Measurements from ENCODE around the gene ZNF174. TPM values are rescaled to one million over a fixed set of nuclear protein-coding genes. Genes with fewer than 3 reads are reported as not detected.

Gene ZNF174
- total RNA-seq, 1 experiment from 2014 or later: 10.8 TPM

DNA sequence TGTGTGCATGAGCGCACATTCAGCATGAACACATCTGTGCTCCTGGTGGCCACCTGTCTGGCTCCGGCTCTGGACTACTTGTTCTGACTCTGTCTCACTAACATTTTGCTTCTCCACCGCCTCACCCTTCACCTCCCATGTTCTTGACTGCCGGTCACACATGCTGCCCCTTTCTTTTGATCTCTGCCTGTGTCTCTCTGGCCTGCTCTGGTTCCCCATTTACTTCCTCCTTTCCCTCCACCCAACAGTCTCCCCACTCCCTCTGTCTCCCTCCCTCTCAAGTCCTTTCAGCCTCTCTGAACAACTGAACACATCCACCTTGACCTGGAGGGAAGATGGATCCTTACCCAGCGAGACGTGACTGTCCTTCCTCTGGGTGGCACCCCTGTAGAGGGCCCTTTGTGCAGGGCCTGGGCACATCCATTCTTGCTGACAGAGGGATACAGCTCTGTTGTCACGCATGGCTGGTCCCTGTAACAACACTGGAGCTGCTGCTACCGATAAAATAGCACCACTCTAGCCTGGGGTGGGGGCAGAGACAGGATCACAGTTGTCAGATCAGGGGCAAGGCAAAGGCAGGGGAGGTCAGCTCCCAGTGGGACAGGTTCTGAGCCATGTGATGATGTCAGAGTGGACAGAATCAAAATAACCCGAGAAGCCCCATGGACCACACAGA lies 11.2 kb upstream of the ZNF174 start:
- Histone ChIP-seq H3K9ac (ENCODE audit: extremely low read depth, insufficient read length, low read length) (no peak overlapping the region), H3K4me2 (ENCODE audit: insufficient read depth, insufficient read length, low read length) (no peak overlapping the region), H4K8ac (replicated peaks; ENCODE audit: insufficient read length, low read depth, low read length) (no peak overlapping the region), H4K5ac (ENCODE audit: insufficient read length, low read depth, low read length) (no peak overlapping the region), H2BK5ac (ENCODE audit: insufficient read length, low read length) (no peak overlapping the region), H3K23me2 (ENCODE audit: insufficient read length, low read depth, low read length, poor library complexity, severe bottlenecking) (no peaks in the 10 kb centered on the region), H2BK12ac (ENCODE audit: insufficient read length, low read depth, low read length) (no peak overlapping the region), H3K27ac (ENCODE audit: insufficient read length, low read depth, low read length) (no peak overlapping the region), H3T11ph (ENCODE audit: low read length) (no peak overlapping the region), H2BK15ac (ENCODE audit: low read depth, low read length) (no peak overlapping the region), H3K56ac (ENCODE audit: insufficient read length, low read depth, low read length) (no peak overlapping the region), H3K79me2 (ENCODE audit: insufficient read depth, low read length) (no peaks in the 10 kb centered on the region; the same call in 1 of the 2 replicates), H3K14ac (ENCODE audit: insufficient read depth, low read length) (no peak overlapping the region), H3K18ac (ENCODE audit: insufficient read length, low read depth, low read length) (no peak overlapping the region), H2BK120ac (ENCODE audit: low read depth, low read length, poor library complexity, severe bottlenecking) (no peak overlapping the region), H3K4ac (ENCODE audit: low read depth, low read length) (no peak overlapping the region), H2AK5ac (ENCODE audit: insufficient read length, low read length) (no peak overlapping the region), H3K23ac (ENCODE audit: insufficient read length, low read depth, low read length) (no peak overlapping the region), H3K27me3 (ENCODE audit: insufficient read depth, low read length) (no peaks in the 10 kb centered on the region), H4K20me1 (ENCODE audit: control insufficient read depth, insufficient read depth, insufficient read length) (no peaks in the 10 kb centered on the region), H3K79me1 (ENCODE audit: insufficient read depth, low read depth, low read length, poor library complexity, severe bottlenecking) (no peaks in the 10 kb centered on the region), H3K9me3 (ENCODE audit: control insufficient read depth, low read depth, low read length) (peaks cover 20% of the 10 kb centered on the region), H4K91ac (ENCODE audit: insufficient read length, low read depth, low read length) (no peak overlapping the region), H2BK20ac (ENCODE audit: low read depth, low read length, poor library complexity, severe bottlenecking) (no peak overlapping the region), H2AFZ (ENCODE audit: low read length) (no peak overlapping the region), H3K4me1 (ENCODE audit: insufficient read depth, low read length) (no peaks in the 10 kb centered on the region)
- Mint-ChIP-seq H3K4me3 (no peak overlapping the region), H3K4me1 (no peaks in the 10 kb centered on the region), H3K36me3 (ENCODE audit: insufficient read depth in 1 of 3, low read depth in 3 of 3) (peaks cover 82 to 85% (median 84%) of the 10 kb centered on the region in 3 experiments), H3K27me3 (ENCODE audit: low read depth) (no peaks in the 10 kb centered on the region), H3K27ac (no peak overlapping the region; a peak in 1 of 7 replicates), H3K9me3 (peaks cover 34 to 55% of the 10 kb centered on the region in 2 experiments)
- DNase-seq: no peak
- no CpG with 5 or more reads among the region's 9 CpGs for WGBS (ENCODE audit: extremely low coverage, insufficient read length, low lambda C conversion rate)
- TF ChIP-seq, protein P1, sequence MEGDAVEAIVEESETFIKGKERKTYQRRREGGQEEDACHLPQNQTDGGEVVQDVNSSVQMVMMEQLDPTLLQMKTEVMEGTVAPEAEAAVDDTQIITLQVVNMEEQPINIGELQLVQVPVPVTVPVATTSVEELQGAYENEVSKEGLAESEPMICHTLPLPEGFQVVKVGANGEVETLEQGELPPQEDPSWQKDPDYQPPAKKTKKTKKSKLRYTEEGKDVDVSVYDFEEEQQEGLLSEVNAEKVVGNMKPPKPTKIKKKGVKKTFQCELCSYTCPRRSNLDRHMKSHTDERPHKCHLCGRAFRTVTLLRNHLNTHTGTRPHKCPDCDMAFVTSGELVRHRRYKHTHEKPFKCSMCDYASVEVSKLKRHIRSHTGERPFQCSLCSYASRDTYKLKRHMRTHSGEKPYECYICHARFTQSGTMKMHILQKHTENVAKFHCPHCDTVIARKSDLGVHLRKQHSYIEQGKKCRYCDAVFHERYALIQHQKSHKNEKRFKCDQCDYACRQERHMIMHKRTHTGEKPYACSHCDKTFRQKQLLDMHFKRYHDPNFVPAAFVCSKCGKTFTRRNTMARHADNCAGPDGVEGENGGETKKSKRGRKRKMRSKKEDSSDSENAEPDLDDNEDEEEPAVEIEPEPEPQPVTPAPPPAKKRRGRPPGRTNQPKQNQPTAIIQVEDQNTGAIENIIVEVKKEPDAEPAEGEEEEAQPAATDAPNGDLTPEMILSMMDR (conservative IDR thresholded peaks at IDR 0.05): no peak
